ENCODE results near the gene PKD1L1. TPM values are rescaled to one million over a fixed set of nuclear protein-coding genes. Genes with fewer than 3 reads are reported as not detected.
A peak's percentile ranks its signal among the peaks of the same experiment; 100 is the strongest.
"Not testable (repeated sequence)": the region's sequence is repeated elsewhere in the genome, so short reads cannot be mapped to it uniquely, and the experiment has no call there.

PKD1L1 gene
- total RNA-seq, 4 donors from 2014 or later = 0.11 to 2.6 TPM; not detected in 2

GRCh38 chr7:47943676-47944474 is 4.4 kb downstream of the PKD1L1 start:
- H3K27ac ChIP-seq = no peak overlapping the region
- no peaks in the 10 kb centered on the region for H3K27me3 ChIP-seq
- 85% methylated on average over 8 of the region's 8 CpGs for WGBS
- DNase-seq (ENCODE audit: low spot score in 2 of 2) = no peak
- no peaks in the 10 kb centered on the region for H3K9me3 ChIP-seq
- no peaks in the 10 kb centered on the region for H3K36me3 ChIP-seq
- H3K4me3 ChIP-seq = no peak overlapping the region
- TF ChIP-seq POLR2A (IDR thresholded peaks at IDR 0.05) (no peak), EP300 (IDR thresholded peaks at IDR 0.05) (no peak), CTCF (IDR thresholded peaks at IDR 0.05) (no peak), POLR2AphosphoS5 (IDR thresholded peaks at IDR 0.05) (no peak)
- H3K4me1 ChIP-seq = peaks cover 7% of the 10 kb centered on the region

- DNase-seq (ENCODE audit: low spot score in 2 of 2); H3K4me1 ChIP-seq; H3K9me3 ChIP-seq; H3K36me3 ChIP-seq; H3K4me3 ChIP-seq; H3K27me3 ChIP-seq: not testable (repeated sequence)
- H3K27ac ChIP-seq = peak overlapping the region; percentile 70
- whole genome bisulfite sequencing = 93% methylated on average over 10 of the region's 10 CpGs
Observed at GRCh38 chr7:47942651-47943050, 5.6 kb downstream of the PKD1L1 start.

- no peak for DNase-seq (ENCODE audit: low spot score in 2 of 2)
- Histone ChIP-seq H3K4me3 (no peak overlapping the region), H3K9me3 (no peaks in the 10 kb centered on the region), H3K36me3 (no peaks in the 10 kb centered on the region), H3K27ac (peak overlapping the region; percentile 70), H3K4me1 (peaks cover 7% of the 10 kb centered on the region), H3K27me3 (no peaks in the 10 kb centered on the region)
- no peak for TF ChIP-seq CTCF (IDR thresholded peaks at IDR 0.05)
- TF ChIP-seq POLR2AphosphoS5 (IDR thresholded peaks at IDR 0.05) = no peak
- TF ChIP-seq POLR2A (IDR thresholded peaks at IDR 0.05) = no peak
- TF ChIP-seq EP300 (IDR thresholded peaks at IDR 0.05) = no peak
- WGBS = 79% methylated on average over 10 of the region's 10 CpGs
Observed at GRCh38 chr7:47942132-47942531, 6.1 kb downstream of the PKD1L1 start.

GRCh38 chr7:47941136-47941844 is 7.0 kb downstream of the PKD1L1 start:
- no peak for TF ChIP-seq CTCF (IDR thresholded peaks at IDR 0.05)
- TF ChIP-seq POLR2A (IDR thresholded peaks at IDR 0.05) = no peak
- no peak for TF ChIP-seq EP300 (IDR thresholded peaks at IDR 0.05)
- no peak for TF ChIP-seq POLR2AphosphoS5 (IDR thresholded peaks at IDR 0.05)
- no peak for DNase-seq (ENCODE audit: low spot score in 2 of 2)
- no peaks in the 10 kb centered on the region for H3K9me3 ChIP-seq
- H3K27ac ChIP-seq = peak overlapping the region; percentile 92
- no peaks in the 10 kb centered on the region for H3K27me3 ChIP-seq
- no peak overlapping the region for H3K4me3 ChIP-seq
- WGBS = 48% methylated on average over 7 of the region's 9 CpGs
- peaks cover 7% of the 10 kb centered on the region for H3K4me1 ChIP-seq
- H3K36me3 ChIP-seq = no peaks in the 10 kb centered on the region

GRCh38 chr7:47940088-47941013 is 7.9 kb downstream of the PKD1L1 start:
- TF ChIP-seq POLR2A (IDR thresholded peaks at IDR 0.05) = no peak
- TF ChIP-seq EP300 (IDR thresholded peaks at IDR 0.05) = no peak
- TF ChIP-seq POLR2AphosphoS5 (IDR thresholded peaks at IDR 0.05) = no peak
- TF ChIP-seq CTCF (IDR thresholded peaks at IDR 0.05) = no peak
- H3K27me3 ChIP-seq = no peaks in the 10 kb centered on the region
- peaks cover 7% of the 10 kb centered on the region for H3K4me1 ChIP-seq
- H3K9me3 ChIP-seq = no peaks in the 10 kb centered on the region
- DNase-seq (ENCODE audit: low spot score in 2 of 2) = peak in 1 of 2 donors; percentile 76
- 62% methylated on average over 12 of the region's 14 CpGs for WGBS
- no peaks in the 10 kb centered on the region for H3K36me3 ChIP-seq
- H3K4me3 ChIP-seq = no peak overlapping the region
- H3K27ac ChIP-seq = peak overlapping the region; percentile 92

Measured in suprapubic skin (tissue), 4 donors.